GM12891 (cell line): ENCODE results near the gene PEAK1.

Experiments
- POLR2A ChIP-seq: IDR thresholded peaks from 2 replicates; pipeline ENCODE4 v1.6.1; 2011; ENCODE audit warnings: low read depth, low read length, control low read depth
- POLR2AphosphoS5 ChIP-seq: IDR thresholded peaks from 2 replicates; pipeline ENCODE4 v1.6.1; 2011; ENCODE audit warnings: low read depth, low read length, control low read depth
- POU2F2 ChIP-seq: IDR thresholded peaks from 2 replicates; pipeline ENCODE4 v1.6.1; 2011; ENCODE audit warnings: low read depth, mild to moderate bottlenecking, control low read depth, low read length, moderate library complexity
- SPI1 ChIP-seq: IDR thresholded peaks from 2 replicates; pipeline ENCODE4 v1.6.1; 2011; ENCODE audit warnings: low read depth, low read length, control low read depth
- TAF1 ChIP-seq: IDR thresholded peaks from 2 replicates; pipeline ENCODE4 v1.6.1; 2011; ENCODE audit warnings: low read depth, low read length, control low read depth

GRCh38 chr15:77386626-77387025 is 33.3 kb downstream of the PEAK1 start:
- no peak for TF ChIP-seq POLR2AphosphoS5
- no peak for TF ChIP-seq POLR2A
- TF ChIP-seq SPI1: no peak
- TF ChIP-seq TAF1: no peak
- TF ChIP-seq POU2F2: no peak
